ENCODE results near the gene AGRN.

AGRN gene

DNA sequence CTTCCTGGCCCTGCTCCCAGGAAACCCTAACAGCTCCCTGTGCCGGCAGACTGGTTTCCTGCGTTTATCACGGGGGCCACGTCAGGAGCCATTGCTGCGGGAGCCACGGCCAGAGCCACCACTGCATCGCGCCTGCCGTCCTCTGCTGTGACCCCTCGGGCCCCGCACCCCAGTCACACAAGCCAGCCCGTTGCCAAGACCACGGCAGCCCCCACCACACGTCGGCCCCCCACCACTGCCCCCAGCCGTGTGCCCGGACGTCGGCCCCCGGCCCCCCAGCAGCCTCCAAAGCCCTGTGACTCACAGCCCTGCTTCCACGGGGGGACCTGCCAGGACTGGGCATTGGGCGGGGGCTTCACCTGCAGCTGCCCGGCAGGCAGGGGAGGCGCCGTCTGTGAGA lies 28.0 kb downstream of the AGRN start:
- DNase-seq (ENCODE audit: extremely low read depth, insufficient read length), result no peak
- Histone ChIP-seq H3K27me3 (replicated peaks; ENCODE audit: control insufficient read depth, insufficient read depth, low read length) (no peaks in the 10 kb centered on the region), H3K4me3 (replicated peaks; ENCODE audit: low read depth, low read length) (no peak overlapping the region), H3K36me3 (ENCODE audit: control insufficient read depth, insufficient read depth, low read length) (peaks cover 1% of the 10 kb centered on the region)
- TF ChIP-seq, protein P1, sequence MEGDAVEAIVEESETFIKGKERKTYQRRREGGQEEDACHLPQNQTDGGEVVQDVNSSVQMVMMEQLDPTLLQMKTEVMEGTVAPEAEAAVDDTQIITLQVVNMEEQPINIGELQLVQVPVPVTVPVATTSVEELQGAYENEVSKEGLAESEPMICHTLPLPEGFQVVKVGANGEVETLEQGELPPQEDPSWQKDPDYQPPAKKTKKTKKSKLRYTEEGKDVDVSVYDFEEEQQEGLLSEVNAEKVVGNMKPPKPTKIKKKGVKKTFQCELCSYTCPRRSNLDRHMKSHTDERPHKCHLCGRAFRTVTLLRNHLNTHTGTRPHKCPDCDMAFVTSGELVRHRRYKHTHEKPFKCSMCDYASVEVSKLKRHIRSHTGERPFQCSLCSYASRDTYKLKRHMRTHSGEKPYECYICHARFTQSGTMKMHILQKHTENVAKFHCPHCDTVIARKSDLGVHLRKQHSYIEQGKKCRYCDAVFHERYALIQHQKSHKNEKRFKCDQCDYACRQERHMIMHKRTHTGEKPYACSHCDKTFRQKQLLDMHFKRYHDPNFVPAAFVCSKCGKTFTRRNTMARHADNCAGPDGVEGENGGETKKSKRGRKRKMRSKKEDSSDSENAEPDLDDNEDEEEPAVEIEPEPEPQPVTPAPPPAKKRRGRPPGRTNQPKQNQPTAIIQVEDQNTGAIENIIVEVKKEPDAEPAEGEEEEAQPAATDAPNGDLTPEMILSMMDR (IDR thresholded peaks at IDR 0.05; ENCODE audit: insufficient read depth, low read length, poor library complexity, severe bottlenecking), result no peak

- Histone ChIP-seq H3K36me3 (ENCODE audit: control insufficient read depth, insufficient read depth, low read length) (peaks cover 2% of the 10 kb centered on the region), H3K27me3 (replicated peaks; ENCODE audit: control insufficient read depth, insufficient read depth, low read length) (no peaks in the 10 kb centered on the region), H3K4me3 (replicated peaks; ENCODE audit: low read depth, low read length) (no peak overlapping the region)
- no peak for DNase-seq (ENCODE audit: extremely low read depth, insufficient read length)
- TF ChIP-seq, protein P1 (IDR thresholded peaks at IDR 0.05; ENCODE audit: insufficient read depth, low read length, poor library complexity, severe bottlenecking), result no peak
Observed at GRCh38 chr1:1048765-1049164, 28.8 kb downstream of the AGRN start.

GRCh38 chr1:1049318-1050165 lies 29.6 kb downstream of the AGRN start:
- no peak overlapping the region for H3K4me3 ChIP-seq (replicated peaks; ENCODE audit: low read depth, low read length)
- peaks cover 4% of the 10 kb centered on the region for H3K36me3 ChIP-seq (ENCODE audit: control insufficient read depth, insufficient read depth, low read length)
- H3K27me3 ChIP-seq (replicated peaks; ENCODE audit: control insufficient read depth, insufficient read depth, low read length), result no peaks in the 10 kb centered on the region
- no peak for DNase-seq (ENCODE audit: extremely low read depth, insufficient read length)
- TF ChIP-seq, protein P1 (IDR thresholded peaks at IDR 0.05; ENCODE audit: insufficient read depth, low read length, poor library complexity, severe bottlenecking), result peak; percentile 25

GRCh38 chr1:1050577-1051052 lies 30.7 kb downstream of the AGRN start:
- TF ChIP-seq, protein P1 (IDR thresholded peaks at IDR 0.05; ENCODE audit: insufficient read depth, low read length, poor library complexity, severe bottlenecking), result no peak
- peak; percentile 72 for DNase-seq (ENCODE audit: extremely low read depth, insufficient read length)
- no peak overlapping the region for H3K4me3 ChIP-seq (replicated peaks; ENCODE audit: low read depth, low read length)
- peaks cover 3% of the 10 kb centered on the region for H3K36me3 ChIP-seq (ENCODE audit: control insufficient read depth, insufficient read depth, low read length)
- H3K27me3 ChIP-seq (replicated peaks; ENCODE audit: control insufficient read depth, insufficient read depth, low read length), result no peaks in the 10 kb centered on the region

DNA sequence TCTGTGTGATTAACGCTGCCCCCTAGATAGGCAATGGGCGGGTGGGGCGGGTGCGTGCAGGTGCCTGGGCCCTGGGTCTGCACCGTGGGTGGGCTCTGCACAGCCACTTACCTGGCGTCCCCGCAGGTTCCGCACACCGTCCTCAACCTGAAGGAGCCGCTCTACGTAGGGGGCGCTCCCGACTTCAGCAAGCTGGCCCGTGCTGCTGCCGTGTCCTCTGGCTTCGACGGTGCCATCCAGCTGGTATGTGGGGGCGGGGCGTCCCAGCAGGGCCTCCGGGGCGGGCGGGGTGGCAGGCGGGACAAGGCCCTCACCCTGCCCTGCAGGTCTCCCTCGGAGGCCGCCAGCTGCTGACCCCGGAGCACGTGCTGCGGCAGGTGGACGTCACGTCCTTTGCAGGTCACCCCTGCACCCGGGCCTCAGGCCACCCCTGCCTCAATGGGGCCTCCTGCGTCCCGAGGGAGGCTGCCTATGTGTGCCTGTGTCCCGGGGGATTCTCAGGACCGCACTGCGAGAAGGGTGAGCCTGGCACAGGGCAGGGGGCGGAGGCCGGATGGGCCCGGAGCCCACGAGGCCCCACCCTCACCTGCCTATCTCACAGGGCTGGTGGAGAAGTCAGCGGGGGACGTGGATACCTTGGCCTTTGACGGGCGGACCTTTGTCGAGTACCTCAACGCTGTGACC lies 31.3 kb downstream of the AGRN start:
- no peaks in the 10 kb centered on the region for H3K27me3 ChIP-seq (replicated peaks; ENCODE audit: control insufficient read depth, insufficient read depth, low read length)
- no peak overlapping the region for H3K4me3 ChIP-seq (replicated peaks; ENCODE audit: low read depth, low read length)
- TF ChIP-seq, protein P1 (IDR thresholded peaks at IDR 0.05; ENCODE audit: insufficient read depth, low read length, poor library complexity, severe bottlenecking), result peak; percentile 9
- no peak for DNase-seq (ENCODE audit: extremely low read depth, insufficient read length)
- H3K36me3 ChIP-seq (ENCODE audit: control insufficient read depth, insufficient read depth, low read length), result peaks cover 3% of the 10 kb centered on the region

All from GM06990 (cell line).